ENCODE measurements around the gene RELN.

The RELN gene

DNA sequence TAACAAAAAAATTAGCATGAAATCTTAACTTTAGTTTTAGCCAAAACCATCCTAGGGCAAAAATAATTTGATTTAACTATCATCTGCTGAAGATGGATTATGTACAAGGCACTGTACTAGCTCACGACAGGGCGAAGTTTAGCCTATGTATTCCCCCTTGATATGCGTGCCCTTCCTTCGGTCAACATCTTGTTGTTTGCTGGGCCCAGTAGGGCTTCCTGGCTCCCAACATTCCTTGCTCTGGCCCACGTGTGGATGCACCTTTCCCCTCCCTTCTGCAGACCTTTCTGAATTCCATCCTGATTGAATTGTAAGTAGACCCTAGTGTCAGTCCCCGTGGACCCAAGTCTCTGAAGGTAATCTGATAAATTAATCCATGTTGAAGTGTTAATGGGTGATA is 212.0 kb downstream of the RELN start:
- no peak for DNase-seq

DNA sequence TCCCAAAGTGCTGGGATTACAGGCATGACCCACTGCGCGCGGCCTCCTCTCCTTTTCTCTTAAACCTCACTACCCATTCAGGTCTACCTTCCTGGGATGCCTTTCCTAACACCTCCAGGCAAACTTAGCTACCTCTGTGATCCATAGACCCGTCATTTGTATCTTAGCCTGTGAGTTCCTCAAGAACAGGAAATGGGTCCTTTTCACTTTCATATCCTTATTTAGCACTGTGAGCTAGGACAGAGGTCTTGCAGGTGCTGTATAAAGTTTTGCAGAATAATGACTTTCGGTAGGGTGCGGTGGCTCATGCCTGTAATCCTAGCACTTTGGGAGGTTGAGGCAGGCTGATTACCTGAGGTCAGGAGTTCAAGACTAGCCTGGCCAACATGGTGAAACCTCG is 215.7 kb downstream of the RELN start:
- DNase-seq: no peak

DNA sequence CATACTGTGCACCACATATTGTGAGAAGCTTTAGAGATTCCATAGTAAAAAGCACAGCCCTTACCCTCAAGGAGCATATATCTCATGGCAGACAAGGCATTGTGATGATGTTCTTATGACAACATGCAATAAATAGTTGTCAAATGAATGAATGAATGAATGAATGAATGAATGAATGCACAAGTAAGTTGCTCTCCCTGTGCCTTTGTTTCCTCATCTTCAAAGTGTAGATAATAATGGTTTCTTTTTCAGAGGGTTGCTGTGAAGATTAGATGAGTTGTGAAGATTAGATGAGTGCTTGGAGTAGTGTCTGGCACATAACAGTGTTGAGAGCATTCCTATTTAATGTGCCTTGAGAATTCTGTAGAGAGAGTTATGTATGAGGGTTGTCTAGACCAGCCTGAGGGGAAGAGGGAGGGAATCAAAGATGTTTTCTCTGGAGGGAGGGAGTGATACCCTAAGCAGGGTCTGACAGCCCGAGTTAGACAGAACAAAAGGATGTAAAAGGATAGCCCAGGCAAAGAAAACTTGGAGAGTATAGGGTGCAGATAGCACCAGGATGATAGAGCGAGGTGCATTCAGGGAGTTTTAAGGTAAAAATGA is 217.2 kb downstream of the RELN start:
- DNase-seq: no peak

DNA sequence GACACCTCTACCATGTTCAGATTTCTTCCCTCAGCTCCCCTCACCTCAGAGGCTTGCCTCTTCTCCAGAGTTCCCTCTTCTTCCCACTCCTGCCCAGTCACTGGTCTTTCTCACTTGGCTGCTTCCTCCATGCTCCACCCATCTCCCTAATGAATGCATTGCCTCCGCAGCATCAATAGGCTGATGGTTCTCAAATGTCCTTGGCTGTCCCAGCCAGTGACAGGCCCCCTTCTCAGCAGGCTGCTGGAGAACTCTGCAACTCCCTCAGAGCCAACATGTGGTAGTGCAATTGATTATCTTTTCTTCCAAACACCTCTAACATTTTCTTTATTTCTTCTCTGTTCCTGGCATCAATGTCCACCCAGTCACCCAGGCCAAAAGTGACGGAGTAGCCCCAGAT is 218.2 kb downstream of the RELN start:
- no peak for DNase-seq

DNA sequence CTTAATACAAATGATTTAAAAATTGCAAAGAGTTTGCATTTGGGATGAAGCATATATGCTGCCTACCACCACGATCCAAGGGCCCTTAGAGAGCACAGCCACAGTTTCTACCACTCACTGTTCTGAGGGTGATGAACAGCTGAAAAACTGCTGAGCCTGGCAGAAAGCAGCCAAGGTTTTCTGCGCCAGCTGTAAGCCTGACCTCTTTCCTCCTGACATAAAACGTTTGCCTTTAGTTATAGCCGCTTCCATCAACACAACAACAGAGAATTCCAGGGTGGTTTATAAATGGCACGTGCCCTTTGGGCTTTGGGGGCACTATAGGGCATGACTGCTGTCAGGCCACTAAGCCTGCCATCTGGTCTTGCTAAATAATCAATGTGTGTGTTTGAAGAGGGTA is 222.8 kb downstream of the RELN start:
- no peak for DNase-seq

DNA sequence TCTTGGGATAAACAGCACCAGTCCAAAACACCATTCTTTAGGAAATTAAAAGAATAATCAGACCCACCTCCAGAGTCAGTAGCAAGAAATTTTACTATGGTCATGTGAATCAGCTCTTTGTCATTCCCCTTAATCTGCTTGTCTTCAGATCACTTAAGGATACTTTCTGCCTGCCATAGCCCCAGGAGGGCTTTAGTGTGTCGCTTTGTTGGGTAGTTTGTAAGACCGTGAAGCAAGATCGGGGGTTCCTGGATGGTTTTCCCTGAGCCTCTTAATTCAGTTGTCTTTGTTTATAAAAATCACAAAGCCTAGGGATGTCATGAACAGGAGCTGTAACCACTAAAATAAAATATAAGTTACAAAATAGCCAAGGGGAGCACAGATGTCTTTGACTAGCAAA is 223.6 kb downstream of the RELN start:
- no peak for DNase-seq

DNA sequence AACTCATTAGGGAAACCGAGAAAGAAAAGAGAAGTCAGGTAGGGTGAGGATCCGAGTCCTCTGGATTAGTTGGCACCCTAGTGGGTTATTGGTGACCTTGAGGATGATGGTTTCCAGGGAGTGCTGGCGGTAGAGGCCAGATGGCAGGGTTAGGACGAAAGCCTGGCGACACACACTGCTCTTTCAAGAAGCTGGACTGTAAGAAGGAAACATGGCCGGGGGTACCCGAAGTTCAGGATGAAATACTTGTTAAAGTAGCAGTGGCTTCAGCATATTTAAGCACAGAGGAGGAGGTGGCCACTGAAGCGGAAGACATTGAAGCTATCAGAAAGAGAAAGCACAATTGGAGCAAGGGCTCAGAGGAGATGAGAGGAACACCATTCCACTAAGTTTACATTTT is 224.6 kb downstream of the RELN start:
- no peak for DNase-seq

DNA sequence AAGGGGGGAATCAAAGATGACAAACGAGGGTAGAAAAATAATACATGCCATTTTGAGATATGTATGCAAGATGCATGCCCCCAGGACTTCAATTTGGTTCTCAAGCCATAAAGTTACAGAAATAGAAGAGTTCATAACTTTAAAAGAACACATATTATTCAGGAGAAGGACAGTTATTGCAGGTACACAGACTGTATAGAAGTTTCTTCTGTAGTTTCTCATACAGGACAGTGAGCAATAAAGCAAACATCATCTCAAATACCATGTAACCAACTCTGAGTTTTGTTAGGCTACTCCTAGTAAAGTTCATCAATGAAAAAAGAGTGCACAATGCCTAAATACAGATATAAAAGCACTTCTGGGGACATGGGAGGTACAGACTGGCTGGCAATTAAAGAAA is 226.6 kb downstream of the RELN start:
- no peak for DNase-seq

DNA sequence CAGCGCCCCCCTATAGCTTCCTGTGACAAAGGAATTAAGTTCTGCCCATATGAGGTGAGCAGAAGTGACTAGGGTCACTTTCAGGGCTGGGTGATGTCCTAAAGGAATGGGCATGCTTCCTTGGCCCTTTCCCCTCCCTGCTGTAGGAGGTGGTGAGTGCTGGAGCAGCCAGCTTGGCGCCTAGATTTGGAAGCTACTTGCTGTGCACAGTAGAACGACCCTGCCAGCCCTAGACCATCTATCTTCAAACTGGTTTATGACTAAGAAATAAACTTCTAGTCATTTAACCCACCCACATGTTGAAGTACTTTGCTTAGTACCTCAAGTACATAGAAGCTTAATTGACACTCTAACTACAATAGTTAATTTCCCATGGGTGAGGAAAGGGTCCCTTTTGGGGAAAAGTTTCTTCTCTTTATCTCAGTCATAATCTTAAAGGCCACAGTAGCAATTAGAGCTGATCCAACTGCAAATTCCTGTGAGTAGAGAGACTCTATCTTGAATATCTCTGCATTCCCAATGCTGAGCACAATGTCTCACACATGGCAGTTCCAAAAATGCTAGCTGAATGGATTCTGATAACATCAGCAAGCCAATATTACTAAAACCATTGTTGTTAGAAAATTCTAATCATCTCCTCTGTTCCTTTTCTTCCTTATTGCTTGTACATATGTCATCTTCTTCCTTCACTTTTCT is 227.2 kb downstream of the RELN start:
- DNase-seq: no peak

DNA sequence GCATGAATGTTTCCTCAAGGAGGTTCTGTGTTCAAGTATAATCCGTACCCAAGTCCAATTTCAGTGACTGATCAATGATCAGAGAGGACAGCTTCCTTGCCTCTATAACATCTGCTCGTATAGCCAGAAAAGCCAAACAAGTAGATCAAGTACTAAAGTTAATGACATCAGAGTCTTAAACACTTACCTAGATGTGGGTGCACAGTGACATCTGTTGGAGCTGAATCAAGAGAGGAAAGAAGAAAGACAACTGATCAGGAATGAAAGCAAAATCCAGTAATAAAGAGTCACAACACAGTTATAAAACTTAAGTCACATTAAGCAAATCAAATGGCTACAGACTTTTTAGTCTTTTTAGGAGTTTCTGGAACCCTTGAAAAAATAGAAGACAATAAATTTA is 236.5 kb downstream of the RELN start:
- no peak for DNase-seq

DNA sequence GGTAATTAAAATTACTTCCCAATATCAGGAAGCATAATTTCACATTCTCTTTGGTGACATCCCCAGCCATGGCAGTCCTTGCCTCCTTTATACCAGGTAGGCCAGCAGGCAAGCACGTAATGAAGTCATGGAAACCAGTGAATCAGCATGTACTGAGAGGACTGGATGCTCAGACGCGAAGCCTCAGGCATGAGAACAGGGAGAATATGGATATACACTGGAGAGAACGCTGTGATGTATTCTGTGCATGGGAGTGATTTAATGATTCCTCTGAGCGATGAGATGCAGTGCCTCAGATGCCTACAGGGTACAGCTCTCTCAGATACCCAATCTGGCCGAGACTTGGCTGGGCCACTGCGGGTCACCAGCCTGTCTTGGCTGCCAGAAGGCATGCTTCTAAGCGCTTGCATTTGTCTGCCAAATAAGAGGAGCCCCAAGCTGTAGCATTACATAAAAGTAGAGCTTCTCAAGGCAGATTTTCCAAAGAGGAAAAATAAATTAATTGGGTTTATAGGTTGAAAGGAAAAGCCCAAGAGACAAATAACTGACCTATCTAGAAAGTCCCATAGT is 238.1 kb downstream of the RELN start:
- DNase-seq: no peak

DNA sequence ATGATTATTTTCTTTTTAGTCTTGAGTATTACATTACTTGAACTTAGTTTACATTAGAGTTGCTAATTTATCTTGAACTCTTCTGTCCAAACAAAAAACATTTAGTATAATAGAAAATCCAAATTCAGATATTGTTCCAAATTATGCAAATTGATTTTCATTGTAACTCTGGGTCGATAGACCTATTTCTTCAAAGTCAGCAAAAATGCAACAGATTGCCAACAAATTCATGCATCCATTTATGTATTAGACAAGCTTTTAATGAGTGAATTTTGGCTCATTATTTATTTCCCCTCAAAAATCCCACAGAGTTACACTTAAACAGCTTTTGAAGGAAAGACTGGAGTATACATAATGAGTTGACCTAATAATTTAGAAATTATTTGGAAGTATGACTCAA is 240.8 kb downstream of the RELN start:
- no peak for DNase-seq

DNA sequence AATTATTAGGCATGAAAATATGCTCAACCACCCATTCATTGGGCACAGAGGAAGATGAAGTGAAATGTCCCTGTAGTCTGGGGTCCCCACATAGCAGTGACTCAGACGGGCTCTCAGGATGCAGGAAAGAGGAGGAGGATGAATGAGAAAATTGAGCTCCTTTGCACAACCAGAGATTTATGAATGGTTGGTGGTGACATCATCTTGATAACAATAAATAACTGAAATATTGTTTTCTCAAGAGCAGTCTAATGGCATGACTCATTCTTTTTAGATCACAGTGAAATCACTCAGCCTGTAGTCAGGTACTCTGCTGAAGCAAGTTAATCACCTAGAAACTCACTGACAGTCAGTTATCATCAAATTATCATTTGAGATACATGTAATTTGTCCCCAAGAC is 254.1 kb downstream of the RELN start:
- no peak for DNase-seq

DNA sequence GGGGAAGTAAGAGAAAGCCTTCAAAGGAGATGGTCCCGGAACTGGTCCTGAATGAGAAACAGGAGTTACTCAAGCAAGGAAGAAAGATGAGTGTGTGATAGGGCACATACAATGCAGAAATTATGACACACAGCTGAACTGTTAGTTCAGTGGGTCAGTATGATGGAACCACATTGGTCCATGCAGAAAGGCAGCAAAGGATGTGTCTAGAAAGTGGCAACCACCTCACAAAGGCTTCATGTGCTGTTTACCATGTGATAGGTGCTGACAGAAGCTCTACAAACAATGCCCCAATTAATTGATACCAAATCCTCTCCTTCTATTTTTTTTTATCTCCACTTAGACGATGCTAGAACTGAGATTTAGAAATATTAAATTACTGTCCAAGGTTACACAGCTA is 258.3 kb downstream of the RELN start:
- no peak for DNase-seq

DNA sequence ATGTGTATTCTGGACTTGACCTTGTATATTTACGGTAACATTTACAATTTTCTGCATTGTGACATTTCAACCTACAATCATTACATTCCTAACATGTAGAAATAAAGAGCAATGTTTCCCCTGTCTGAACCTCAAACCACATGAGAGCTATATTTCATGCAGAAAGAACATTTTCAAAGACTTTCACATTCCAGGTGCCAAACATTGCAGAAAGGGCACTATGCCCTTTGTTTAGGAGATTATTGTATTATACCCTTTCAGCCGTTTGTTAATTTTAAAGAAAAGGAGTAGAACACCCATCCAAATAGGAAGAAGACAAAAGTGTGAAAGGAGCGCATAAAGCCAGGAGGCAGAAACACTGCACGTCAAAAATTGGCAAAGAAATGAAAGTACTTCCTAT is 260.4 kb downstream of the RELN start:
- DNase-seq: no peak

DNA sequence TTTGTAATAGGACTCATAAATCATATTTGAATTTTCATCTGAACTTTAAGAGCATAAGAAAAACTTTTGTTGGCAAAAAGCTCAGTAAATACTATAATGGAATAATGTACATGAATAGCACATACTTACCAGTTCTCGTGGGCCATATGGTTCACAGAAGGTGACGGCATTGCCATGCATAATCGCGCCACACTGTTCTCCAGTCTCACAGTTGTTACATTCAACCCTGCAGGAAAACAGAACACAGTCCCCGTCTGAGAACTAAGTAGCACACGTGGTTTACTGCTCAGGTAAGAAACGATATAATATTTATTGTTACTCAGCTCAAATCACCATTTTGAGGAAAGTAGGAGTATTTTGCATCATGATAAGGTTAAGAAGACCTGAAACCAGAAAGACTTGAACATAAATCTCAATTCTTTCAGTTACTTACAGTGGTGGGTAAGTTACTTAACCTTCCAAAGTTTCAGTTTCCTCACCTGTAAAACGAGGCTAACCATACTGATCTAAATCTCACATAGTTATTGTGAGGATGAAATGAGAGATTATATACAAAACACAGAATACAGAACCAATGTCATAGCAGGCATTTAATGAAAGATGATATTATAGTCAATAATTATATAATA is 261.4 kb downstream of the RELN start:
- no peak for DNase-seq

DNA sequence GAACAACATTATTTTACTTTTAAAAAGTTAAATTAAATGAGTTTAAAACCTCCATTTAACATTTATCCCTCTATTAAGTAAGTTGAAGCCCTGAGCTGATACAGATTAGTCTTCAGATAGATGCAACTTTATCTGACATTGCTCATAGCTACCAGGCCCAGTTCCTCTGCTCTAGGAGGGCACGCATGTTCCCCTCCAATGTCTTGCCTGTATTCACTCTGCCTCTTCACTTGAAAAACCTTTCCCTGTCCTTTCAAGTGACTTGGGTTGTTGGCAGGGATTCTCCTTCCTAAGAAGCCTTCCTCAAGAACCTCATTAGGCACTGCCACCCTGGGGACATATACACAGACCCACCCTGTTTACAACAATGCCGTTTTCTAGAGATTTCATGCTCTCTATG is 270.4 kb downstream of the RELN start:
- no peak for DNase-seq

DNA sequence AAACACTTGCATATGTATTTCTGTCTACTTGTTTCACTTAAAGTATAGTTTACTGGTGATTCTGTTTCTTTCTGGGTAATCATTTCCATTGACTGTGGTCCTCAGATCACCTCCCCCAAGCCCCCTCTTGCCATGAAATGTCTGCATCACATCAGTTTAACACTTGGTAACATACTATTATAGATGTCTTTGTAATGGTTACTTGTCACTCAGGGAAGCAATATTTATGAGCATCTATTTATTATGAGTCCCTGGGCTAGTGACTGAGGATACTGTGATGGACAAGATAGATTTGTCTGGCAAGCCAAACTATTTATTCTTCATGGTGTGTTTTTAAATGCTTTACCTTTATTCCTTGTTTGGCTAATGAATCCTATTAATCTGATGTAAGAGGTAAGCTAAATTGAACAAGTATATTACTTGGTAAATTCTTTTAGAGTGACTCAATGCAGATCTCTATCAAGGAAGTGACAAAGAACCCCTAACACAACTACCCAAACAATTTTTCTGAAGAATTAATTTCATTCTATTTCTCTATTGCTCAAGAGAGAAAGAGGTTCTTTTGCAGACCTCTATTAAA is 270.9 kb downstream of the RELN start:
- no peak for DNase-seq

DNA sequence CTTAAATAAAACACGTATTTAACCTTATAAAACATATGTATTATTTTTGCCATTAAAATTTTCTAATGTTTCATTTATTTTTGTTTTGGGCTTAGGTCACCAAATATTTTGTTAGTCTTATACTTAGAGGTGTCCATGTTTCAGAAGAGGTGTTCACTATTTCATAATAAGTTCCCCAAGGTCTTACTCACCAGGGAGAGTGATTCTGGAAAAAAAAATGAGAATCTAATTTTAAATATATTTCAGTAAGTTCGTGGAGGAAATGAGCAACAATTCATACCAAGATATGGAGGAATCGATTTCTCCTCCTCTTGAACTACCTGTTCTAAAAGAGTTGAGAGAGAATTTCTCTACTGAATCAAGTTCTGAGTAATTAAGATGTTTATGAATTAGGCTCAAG is 271.9 kb downstream of the RELN start:
- DNase-seq: no peak

DNA sequence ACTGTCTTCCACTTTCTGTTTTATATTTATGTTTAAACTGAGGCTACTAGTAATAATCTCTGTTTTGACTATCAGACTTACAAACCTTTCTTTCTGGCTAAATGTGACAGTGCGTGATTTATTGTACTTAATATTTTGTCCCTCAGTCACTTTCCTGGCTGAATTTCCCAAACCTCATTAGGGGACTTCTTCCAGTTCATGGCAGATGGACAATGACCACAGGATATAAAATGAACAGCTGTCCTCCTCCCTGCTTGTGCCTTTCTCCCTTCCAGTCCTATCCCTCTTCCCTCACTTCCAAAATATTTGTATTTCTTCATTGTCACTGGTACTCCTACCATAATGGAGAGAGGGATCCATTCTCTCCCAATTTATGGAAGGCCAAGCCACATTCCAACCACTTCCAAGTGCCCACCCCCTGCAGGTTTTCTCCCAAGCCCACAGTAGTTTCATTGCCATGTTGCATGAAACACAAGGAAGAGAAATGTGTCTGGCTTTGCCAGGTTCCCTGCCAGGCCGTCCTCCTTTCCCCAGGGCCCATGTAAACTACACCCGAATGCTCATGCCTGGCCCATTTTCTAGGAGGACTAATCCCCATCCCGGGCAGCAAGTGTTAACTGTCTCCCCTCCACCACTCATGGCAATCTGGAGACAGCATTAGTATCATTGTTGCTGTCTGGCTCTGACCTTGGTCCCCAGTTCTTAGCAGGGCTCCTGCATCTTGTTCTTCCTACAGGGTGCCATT is 273.9 kb downstream of the RELN start:
- no peak for DNase-seq

DNA sequence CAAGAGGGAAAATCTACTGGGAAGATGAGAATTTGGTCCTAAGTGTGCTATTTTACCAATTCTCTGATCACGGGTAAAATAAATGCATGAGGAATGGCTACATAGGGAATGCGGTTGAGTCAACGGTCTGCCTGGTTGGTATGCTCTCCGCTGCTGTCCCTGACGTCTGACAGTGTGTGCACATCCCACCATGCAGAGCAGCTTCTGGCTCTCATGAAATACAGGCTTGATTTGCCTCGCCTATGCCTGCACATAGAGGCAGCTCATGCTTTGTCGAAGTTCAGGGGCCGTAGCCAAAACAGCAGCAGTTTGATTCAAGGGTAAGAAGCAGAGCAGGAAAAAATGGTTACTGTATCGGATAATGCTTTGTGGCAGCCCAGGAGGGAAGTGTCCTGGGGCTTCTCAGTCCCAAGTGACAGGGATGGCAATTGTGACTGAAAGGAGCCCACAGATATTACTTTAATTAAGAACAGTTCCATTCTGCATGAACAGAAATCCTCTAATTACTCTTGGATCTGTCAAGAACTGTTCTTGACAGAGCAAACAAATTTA is 275.0 kb downstream of the RELN start:
- no peak for DNase-seq

DNA sequence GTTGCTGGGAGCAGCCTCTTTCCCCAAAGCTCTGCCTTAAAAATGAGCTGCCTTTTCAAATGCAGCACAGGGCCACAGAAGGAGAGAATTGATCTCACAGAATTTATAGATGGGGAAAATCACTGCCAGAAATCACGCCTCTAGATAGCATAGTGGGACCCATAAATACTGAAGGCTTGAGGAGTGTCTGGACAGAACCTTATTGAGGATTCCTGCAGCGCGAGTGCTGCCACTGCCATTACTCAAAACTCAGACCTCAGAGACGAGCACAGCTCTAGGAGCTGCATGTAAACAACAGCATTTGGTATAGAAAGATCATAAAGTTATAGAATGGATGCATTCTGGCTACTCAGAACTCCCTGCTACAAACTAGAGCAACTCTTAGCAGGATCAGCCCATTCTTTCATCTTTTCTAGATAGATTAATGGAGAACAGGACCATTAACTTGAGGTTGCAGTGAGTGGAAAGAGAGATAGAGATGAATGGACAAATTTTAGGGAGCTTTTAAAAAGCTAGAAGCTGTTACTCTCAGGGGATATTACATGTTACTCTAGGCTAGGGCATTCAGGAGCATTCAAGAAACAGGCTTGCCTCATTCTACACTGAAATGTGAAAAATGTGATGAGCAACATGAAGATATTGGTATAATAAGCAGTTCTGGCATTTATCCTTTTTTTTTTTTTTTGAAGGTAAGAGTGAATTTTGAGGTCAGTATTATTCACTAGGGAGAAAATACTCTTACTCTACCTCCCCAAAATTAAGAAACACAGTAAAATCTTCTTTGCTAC is 276.3 kb downstream of the RELN start:
- DNase-seq: no peak
